Esophagus squamous epithelium (tissue), 4 donors: ENCODE data around the gene ECM1.

Source experiments
- POLR2A ChIP-seq, 4 donors: fragments of 450-650 bp; IDR thresholded peaks; one replicate each; pipeline ENCODE4 v1.6.1; 2017; ENCODE audit warnings: antibody characterized with exemption in 4 of 4, mild to moderate bottlenecking in 4 of 4, moderate library complexity in 3 of 4
- TF ChIP-seq, protein P1 (sequence below), 6 experiments: fragments of 450-650 bp in 4 of 6; fragments of 200-600 bp in 2 of 6; sonication (generic) in 2 of 6; IDR thresholded peaks; one replicate each; pipeline ENCODE4 v1.5.1; 2016 to 2019; ENCODE audit warnings: antibody characterized with exemption in 6 of 6, mild to moderate bottlenecking in 4 of 6, moderate library complexity in 4 of 6

DNA sequence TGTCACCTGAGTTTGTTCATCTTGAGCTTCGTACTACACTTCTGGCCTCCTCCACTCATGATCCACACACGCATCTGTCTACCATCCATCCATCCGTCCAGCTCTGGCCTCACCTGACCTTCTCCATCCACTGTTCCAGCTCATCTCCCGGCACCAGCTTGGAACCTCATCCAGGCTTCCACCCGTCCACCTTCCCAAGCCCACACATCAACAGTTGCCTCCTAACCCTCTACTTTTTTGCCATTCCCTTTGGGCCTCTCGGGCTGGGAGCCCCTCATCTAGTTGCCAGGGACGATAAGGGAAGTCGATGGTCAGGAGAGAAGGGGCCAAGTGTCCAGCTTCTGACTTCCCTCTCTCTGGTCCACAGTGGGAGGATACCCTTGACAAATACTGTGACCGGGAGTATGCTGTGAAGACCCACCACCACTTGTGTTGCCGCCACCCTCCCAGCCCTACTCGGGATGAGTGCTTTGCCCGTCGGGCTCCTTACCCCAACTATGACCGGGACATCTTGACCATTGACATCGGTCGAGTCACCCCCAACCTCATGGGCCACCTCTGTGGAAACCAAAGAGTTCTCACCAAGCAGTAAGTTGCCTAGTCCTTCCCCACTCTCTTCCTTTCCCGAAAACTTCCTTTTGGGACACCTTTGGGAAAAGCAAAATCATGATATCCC, 4.2 kb downstream of the ECM1 start:
- TF ChIP-seq, protein P1, sequence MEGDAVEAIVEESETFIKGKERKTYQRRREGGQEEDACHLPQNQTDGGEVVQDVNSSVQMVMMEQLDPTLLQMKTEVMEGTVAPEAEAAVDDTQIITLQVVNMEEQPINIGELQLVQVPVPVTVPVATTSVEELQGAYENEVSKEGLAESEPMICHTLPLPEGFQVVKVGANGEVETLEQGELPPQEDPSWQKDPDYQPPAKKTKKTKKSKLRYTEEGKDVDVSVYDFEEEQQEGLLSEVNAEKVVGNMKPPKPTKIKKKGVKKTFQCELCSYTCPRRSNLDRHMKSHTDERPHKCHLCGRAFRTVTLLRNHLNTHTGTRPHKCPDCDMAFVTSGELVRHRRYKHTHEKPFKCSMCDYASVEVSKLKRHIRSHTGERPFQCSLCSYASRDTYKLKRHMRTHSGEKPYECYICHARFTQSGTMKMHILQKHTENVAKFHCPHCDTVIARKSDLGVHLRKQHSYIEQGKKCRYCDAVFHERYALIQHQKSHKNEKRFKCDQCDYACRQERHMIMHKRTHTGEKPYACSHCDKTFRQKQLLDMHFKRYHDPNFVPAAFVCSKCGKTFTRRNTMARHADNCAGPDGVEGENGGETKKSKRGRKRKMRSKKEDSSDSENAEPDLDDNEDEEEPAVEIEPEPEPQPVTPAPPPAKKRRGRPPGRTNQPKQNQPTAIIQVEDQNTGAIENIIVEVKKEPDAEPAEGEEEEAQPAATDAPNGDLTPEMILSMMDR (IDR thresholded peaks at IDR 0.05) = no peak
- TF ChIP-seq POLR2A (IDR thresholded peaks at IDR 0.05) = no peak
